Bronchial epithelial cell (primary cell): ENCODE measurements around the gene PGLYRP2. TPM values are rescaled to one million over a fixed set of nuclear protein-coding genes. Genes with fewer than 3 reads are reported as not detected.
A peak's percentile ranks its signal among the peaks of the same experiment; 100 is the strongest.
"Not testable (repeated sequence)": the region's sequence is repeated elsewhere in the genome, so short reads cannot be mapped to it uniquely, and the experiment has no call there.

Experiments used
- DNase-seq: peaks from one replicate; pipeline ENCODE4 v3.0.0-alpha.2; 2010; ENCODE audit warnings: low read depth
- FAIRE-seq: peaks from 2 replicates; lab custom pipeline; 2011; peaks lifted over from hg19 to GRCh38; lab: Jason Lieb, UNC
- H3K27me3 ChIP-seq: 2 replicates; pipeline ENCODE4 v1.5.1; 2011; ENCODE audit warnings: low read length; ENCODE audit not compliant: control insufficient read depth, insufficient read depth
- H3K36me3 ChIP-seq: 2 replicates; pipeline ENCODE4 v1.5.1; 2011; ENCODE audit warnings: low read length; ENCODE audit not compliant: control insufficient read depth, insufficient read depth
- H3K4me3 ChIP-seq: 2 replicates; pipeline ENCODE4 v1.5.1; 2011; ENCODE audit warnings: mild to moderate bottlenecking, low read depth, low read length, control low read depth
- total RNA-seq: library from RNA; depleted of rRNA; stranded (reverse); fragments of >200 nt; gene quantifications from 2 replicates; pipeline ENCODE4 v1.2.1, GENCODE V29; 2014
- TF ChIP-seq, protein P1 (sequence below): IDR thresholded peaks from 2 replicates; pipeline ENCODE4 v1.5.1; 2011; ENCODE audit warnings: mild to moderate bottlenecking, moderate library complexity, low read length, control low read depth, inconsistent platforms; ENCODE audit not compliant: insufficient read depth, severe bottlenecking

The PGLYRP2 gene
- total RNA-seq, 1 donor from 2014 or later: not detected

DNA sequence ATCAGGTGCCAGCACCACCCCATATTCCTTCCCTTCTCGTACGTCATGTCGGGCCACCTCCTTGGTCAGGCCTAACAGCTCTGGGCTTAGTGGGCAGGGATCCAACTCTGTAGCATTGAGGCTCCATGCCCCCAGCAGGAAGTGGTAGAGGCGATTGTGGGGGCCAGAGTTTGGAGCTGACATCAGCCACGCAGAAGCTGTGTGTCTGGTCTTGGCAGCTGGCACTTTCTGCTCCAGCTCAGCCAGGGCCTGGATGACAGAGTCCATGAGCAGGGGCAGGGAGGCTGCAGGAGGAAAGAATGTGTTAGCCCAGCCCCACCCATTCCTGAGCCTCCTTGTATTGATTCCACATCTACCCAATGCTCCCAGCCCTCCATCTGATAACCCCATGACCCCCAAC, 3.0 kb downstream of the PGLYRP2 start:
- DNase-seq: no peak
- no peak overlapping the region for H3K4me3 ChIP-seq
- H3K27me3 ChIP-seq: no peaks in the 10 kb centered on the region
- H3K36me3 ChIP-seq: no peaks in the 10 kb centered on the region
- no peak for FAIRE-seq
- TF ChIP-seq, protein P1, sequence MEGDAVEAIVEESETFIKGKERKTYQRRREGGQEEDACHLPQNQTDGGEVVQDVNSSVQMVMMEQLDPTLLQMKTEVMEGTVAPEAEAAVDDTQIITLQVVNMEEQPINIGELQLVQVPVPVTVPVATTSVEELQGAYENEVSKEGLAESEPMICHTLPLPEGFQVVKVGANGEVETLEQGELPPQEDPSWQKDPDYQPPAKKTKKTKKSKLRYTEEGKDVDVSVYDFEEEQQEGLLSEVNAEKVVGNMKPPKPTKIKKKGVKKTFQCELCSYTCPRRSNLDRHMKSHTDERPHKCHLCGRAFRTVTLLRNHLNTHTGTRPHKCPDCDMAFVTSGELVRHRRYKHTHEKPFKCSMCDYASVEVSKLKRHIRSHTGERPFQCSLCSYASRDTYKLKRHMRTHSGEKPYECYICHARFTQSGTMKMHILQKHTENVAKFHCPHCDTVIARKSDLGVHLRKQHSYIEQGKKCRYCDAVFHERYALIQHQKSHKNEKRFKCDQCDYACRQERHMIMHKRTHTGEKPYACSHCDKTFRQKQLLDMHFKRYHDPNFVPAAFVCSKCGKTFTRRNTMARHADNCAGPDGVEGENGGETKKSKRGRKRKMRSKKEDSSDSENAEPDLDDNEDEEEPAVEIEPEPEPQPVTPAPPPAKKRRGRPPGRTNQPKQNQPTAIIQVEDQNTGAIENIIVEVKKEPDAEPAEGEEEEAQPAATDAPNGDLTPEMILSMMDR: no peak

DNA sequence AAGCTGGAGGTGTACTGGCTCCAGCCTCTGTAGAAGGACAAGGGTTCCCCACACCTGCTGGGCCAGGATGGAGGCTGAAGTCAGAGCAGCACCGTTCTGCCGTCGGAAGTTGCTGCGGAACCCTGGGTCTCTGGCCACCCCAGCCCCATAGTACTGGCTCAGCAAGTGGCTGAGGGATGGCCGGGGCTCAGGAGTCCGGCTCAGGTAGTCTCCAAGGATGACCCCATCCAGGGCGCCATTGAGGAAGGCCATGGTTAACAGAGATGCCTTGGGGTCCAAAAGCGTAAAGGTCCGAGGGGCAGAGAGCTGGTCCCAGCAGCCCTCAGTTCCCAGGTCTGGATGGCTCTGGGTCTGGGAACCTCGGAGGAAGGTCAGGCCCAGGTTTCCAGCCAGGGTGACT, 3.7 kb downstream of the PGLYRP2 start:
- TF ChIP-seq, protein P1: no peak
- no peak overlapping the region for H3K4me3 ChIP-seq
- no peaks in the 10 kb centered on the region for H3K36me3 ChIP-seq
- FAIRE-seq (no peak), DNase-seq (no peak)
- no peaks in the 10 kb centered on the region for H3K27me3 ChIP-seq

DNA sequence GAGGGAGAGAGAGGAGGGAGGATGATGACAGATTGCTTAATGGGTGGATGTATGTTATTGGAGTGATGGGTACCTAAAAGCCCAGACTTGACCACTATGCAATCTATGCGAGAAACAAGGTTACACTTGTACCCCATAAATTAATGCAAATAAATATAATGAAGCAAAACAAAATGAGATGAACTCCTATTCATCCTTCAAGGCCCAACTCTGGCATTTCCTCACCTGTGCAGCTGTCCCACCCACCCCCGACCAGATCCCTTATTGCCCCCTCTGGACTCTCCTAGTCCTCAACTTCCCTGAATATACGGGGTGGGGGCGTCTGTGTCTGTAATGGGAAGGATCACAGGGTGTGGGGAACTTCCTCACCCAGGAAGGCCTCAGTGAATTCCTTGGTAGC, 4.1 kb downstream of the PGLYRP2 start:
- no peaks in the 10 kb centered on the region for H3K36me3 ChIP-seq
- no peak for FAIRE-seq
- TF ChIP-seq, protein P1: no peak
- H3K4me3 ChIP-seq: no peak overlapping the region
- DNase-seq: no peak
- H3K27me3 ChIP-seq: no peaks in the 10 kb centered on the region

DNA sequence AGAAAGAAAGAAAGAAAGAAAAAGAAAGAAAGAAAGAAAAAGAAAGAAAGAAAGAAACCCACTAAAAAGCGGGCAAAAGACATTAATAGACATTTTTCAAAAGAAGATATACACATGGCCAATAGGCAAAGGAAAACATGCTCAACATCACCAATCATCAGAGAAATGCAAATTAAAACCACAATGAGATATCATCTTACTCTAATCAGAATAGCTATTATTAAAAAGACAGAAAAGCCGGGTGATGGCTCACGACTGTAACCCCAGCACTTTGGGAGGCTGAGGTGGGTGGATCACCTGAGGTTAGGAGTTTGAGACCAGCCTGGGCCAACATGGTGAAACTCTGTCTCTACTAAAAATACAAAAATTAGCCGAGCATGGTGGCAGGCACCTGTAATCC, 5.5 kb downstream of the PGLYRP2 start:
- FAIRE-seq, H3K36me3 ChIP-seq, DNase-seq, H3K4me3 ChIP-seq: not testable (repeated sequence)
- H3K27me3 ChIP-seq: peaks cover 12% of the 10 kb centered on the region

DNA sequence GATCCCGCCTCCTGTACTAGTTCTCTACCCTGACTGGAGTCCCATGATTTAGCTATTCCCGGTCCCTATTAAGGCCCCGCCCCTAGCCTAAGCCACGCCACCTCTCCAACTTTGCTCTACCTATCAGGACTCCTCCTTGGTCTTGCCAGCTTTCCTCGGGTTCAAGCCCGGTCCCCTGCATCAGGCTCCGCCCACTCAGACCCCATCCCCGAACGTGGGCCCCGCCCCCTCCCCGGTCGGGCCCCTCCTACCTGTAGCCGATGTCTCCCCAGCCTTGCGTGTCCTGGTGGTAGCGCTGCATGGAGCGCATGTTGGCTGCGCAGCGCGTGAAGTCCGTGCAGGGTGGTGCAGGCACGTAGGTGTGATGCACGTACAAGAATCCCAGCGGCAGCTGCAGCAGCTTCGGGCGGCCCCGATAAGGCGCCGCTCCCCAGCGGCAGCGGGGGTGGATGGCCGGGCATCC, 7.6 kb downstream of the PGLYRP2 start:
- TF ChIP-seq, protein P1: no peak
- no peak for FAIRE-seq
- H3K27me3 ChIP-seq: peaks cover 12% of the 10 kb centered on the region

DNA sequence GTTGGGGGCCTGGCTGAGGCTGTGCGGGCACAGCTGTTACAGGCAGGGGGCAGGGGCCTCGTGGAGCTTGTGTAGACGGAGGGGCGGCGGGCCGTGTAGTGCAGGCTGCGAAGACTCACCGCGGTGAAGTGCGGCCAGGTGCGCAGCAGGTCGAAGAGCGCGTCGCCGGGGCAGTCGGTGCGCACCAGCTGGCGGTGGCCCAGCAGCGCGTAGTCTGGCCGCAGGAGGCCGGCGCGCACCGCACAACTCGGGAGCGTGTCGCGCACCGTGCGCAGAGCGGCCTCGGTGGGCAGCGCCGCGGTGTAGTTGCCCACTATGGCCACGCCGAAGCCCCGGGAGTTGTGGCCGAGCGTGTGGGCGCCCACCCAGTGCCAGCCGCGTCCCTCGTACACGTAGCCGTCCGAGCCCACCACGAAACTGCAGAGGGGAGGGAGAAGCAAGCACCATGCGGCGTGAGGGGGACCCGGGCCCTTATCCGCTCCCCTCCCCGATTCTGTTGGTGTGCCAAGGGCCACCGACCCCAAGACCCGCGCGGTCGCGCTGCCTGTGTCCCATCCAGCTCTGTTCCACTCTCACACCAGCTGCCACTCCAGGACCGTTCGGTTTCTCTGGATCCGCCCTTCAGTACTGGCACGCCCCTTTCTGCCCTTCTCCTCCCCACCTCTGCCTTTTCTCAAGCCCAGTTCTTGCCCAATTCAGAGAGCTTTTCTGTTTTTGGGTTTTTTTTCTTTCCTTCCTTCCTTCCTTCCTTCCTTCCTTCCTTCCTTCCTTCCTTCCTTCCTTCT, 9.6 kb downstream of the PGLYRP2 start:
- Histone ChIP-seq H3K36me3 (no peaks in the 10 kb centered on the region), H3K27me3 (peaks cover 12% of the 10 kb centered on the region), H3K4me3 (peak overlapping the region; percentile 3)
- FAIRE-seq: no peak
- no peak for DNase-seq
- TF ChIP-seq, protein P1: no peak

More for the DNA sequence above, 7.6 kb downstream of the PGLYRP2 start:
- Histone ChIP-seq H3K4me3 (no peak overlapping the region), H3K36me3 (no peaks in the 10 kb centered on the region)
- DNase-seq: no peak
